GM15510 (cell line): ENCODE measurements around the gene HNRNPA1.

Experiments
- POLR2A ChIP-seq: IDR thresholded peaks from 3 replicates; pipeline ENCODE4 v1.6.1; 2011; ENCODE audit warnings: borderline replicate concordance; ENCODE audit not compliant: insufficient read length; ENCODE audit errors: extremely low read depth

The HNRNPA1 gene

GRCh38 chr12:54262403-54262925 lies 18.1 kb upstream of the HNRNPA1 start:
- TF ChIP-seq POLR2A: no peak

GRCh38 chr12:54265364-54265812 lies 15.1 kb upstream of the HNRNPA1 start:
- no peak for TF ChIP-seq POLR2A

GRCh38 chr12:54266852-54267251 lies 13.7 kb upstream of the HNRNPA1 start:
- no peak for TF ChIP-seq POLR2A

GRCh38 chr12:54270345-54270744 lies 10.2 kb upstream of the HNRNPA1 start:
- no peak for TF ChIP-seq POLR2A

GRCh38 chr12:54272214-54272613 lies 8.3 kb upstream of the HNRNPA1 start:
- no peak for TF ChIP-seq POLR2A

- no peak for TF ChIP-seq POLR2A
Measured at GRCh38 chr12:54273981-54274380, 6.5 kb upstream of the HNRNPA1 start.

- TF ChIP-seq POLR2A: no peak
Measured at GRCh38 chr12:54276368-54276767, 4.2 kb upstream of the HNRNPA1 start.

- no peak for TF ChIP-seq POLR2A
Measured at GRCh38 chr12:54277823-54278276, 2.7 kb upstream of the HNRNPA1 start.

GRCh38 chr12:54279227-54279631 lies 1.3 kb upstream of the HNRNPA1 start:
- no peak for TF ChIP-seq POLR2A

- peak; percentile 80 for TF ChIP-seq POLR2A
Measured at GRCh38 chr12:54279632-54280467, 676 bp upstream of the HNRNPA1 start, which contains the start of gene CBX5. Gene CBX5 (minus strand): TSS chr12:54280122. CDS start chr12:54257650, 22,472 bp downstream.

GRCh38 chr12:54282949-54283593 lies 2.5 kb downstream of the HNRNPA1 start:
- no peak for TF ChIP-seq POLR2A

- TF ChIP-seq POLR2A: peak; percentile 3
Measured at GRCh38 chr12:54285150-54286041, 4.9 kb downstream of the HNRNPA1 start.

- peak; percentile 35 for TF ChIP-seq POLR2A
Measured at GRCh38 chr12:54286042-54287030, 5.8 kb downstream of the HNRNPA1 start.

GRCh38 chr12:54287261-54288157 lies 7.0 kb downstream of the HNRNPA1 start:
- peak; percentile 51 for TF ChIP-seq POLR2A
